ENCODE results near the gene GLIS2.
A peak's percentile ranks its signal among the peaks of the same experiment; 100 is the strongest.

GRCh38 chr16:4313563-4314531 is 2.0 kb upstream of the GLIS2 start:
- TF ChIP-seq MAZ (IDR thresholded peaks at IDR 0.05; ENCODE audit: borderline replicate concordance, low read depth, low read length) = peak; percentile 75; the same call in 1 of the 2 replicates
- peak; percentile 97 for TF ChIP-seq KDM1A (IDR thresholded peaks at IDR 0.05; ENCODE audit: low read depth)
- TF ChIP-seq REST (IDR thresholded peaks at IDR 0.05) = no peak
- TF ChIP-seq RCOR1 (IDR thresholded peaks at IDR 0.05; ENCODE audit: low read depth, low read length) = no peak
- no peak for TF ChIP-seq HOXB13 (CRISPR knock-in tag; IDR thresholded peaks at IDR 0.05; ENCODE audit: low read depth)

Data from A549 (cell line).